GM23248 (cell line): ENCODE measurements around the gene PAXX.

Source experiments
- EZH2 ChIP-seq: fragments of 200-600 bp; sonication (generic); IDR thresholded peaks from 2 replicates; pipeline ENCODE4 v1.6.1; 2018; ENCODE audit warnings: antibody characterized with exemption, mild to moderate bottlenecking; ENCODE audit not compliant: insufficient read depth, poor library complexity, severe bottlenecking
- EZH2phosphoT487 ChIP-seq: fragments of 200-600 bp; sonication (generic); IDR thresholded peaks from 2 replicates; pipeline ENCODE4 v1.6.1; 2018; ENCODE audit warnings: antibody characterized with exemption, moderate library complexity, mild to moderate bottlenecking, low read depth; ENCODE audit not compliant: insufficient read depth

- no peak for TF ChIP-seq EZH2phosphoT487
- no peak for TF ChIP-seq EZH2
Observed at GRCh38 chr9:137016436-137016835, 24.2 kb downstream of the PAXX start.
